ENCODE data around the gene IRF2BPL. TPM values are rescaled to one million over a fixed set of nuclear protein-coding genes. Genes with fewer than 3 reads are reported as not detected.

Gene IRF2BPL
- total RNA-seq, 1 donor from 2014 or later, result 51.9 TPM

- DNase-seq (ENCODE audit: low spot score), result no peak
Observed at GRCh38 chr14:77055306-77055705, 26.8 kb upstream of the IRF2BPL start.

DNA sequence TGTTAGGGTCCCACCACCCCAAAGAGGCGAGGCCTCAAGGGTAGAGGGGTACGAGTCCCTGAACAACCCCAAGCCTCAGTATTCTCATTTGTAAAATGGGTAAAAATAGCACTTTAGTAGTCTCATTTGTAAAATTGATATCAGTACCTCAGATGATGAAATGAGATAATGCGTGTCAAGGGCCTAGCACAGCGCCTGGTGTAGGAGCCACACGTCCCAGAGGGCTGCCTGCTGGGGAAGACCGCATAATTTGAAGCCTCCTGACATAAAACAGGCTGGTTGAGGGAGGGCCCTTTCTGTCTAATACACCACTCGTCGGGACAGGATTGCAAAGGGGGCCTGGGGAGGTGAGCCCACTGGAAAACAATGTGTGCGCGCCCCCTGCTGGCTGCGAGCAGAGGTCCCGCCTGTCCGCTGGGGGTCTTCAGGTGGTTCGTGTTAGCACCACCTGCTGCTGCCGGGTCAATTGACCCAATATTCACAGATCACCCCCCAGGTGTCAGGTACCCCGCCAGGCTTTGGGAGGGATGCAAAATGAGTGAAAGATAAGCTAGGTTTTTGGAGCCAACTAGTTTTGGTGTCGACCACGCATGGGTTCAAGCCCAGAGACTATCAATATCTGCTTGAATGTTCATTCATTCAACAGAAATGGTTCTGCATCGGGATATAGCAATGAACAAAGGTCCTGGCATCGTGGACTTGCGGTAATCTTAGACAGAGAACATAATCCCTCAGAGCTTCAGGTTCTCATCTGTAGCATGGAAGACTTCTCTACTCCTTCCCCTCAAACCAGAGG is 24.7 kb upstream of the IRF2BPL start:
- DNase-seq (ENCODE audit: low spot score), result no peak

GRCh38 chr14:77052281-77053044 is 24.0 kb upstream of the IRF2BPL start:
- DNase-seq (ENCODE audit: low spot score), result no peak

DNA sequence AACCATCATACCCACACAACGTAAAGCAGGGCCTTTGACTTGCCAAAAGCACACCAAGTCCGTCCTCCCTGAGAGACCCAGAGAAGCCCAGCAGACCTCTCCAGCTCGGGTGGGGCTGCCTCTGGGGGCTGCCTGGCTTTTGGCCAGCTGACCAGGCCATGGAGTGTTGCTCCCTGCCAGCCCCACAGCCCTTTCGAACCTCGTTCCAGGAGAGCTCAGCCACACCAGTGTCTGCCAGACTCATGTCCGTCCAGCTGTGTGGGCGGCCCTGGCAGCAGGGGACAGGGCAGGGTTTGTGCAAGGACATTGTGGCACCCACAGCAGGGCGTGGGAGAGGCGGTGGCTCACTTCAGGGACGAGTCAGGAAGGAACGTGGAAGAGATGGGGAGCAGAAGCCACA is 22.6 kb upstream of the IRF2BPL start:
- no peak for DNase-seq (ENCODE audit: low spot score)

- DNase-seq (ENCODE audit: low spot score), result no peak
Observed at GRCh38 chr14:77046721-77047120, 18.2 kb upstream of the IRF2BPL start.

DNA sequence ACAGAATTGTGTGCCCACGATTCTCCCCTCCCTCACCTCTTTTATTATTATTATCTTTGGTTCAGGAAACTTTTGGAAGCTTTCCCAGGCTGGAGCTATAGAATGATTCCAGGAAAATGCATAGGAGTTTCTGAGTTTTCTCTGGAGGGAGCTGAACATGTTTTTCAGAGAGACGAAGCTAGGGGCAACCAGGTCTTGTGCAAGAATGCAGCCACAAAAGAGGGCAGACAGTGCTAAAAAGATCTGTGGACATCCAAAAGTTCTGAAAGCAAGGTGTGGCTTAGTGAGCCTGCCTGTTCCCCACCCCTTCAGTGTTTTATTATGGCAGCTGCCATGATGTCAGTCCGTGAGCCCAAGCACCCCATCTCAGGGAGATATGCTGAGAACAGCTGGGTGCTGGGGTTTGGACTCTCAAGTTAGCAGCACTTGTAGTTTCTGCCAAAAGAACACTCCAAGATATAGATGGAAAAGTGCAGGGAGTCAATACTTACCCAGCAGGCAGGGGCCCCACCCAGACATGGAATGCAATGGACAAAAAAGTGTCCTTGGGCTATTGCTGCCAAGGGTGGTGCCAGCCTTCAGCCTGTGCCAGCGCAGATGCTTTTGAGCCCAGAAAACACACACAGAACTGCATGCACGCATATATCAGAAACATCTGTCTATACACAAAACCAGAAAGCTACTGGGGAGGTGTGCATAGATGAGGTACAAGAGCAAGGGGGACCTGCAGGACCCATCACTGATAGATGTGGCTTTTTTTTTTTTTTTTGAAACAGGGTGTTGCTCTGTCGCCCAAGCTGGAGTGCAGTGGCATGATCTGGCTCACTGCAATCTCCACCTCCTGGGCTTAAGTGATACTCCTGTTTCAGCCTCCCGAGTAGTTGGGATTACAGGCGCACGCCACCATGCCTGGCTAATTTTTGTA is 17.0 kb upstream of the IRF2BPL start:
- DNase-seq (ENCODE audit: low spot score), result no peak

DNA sequence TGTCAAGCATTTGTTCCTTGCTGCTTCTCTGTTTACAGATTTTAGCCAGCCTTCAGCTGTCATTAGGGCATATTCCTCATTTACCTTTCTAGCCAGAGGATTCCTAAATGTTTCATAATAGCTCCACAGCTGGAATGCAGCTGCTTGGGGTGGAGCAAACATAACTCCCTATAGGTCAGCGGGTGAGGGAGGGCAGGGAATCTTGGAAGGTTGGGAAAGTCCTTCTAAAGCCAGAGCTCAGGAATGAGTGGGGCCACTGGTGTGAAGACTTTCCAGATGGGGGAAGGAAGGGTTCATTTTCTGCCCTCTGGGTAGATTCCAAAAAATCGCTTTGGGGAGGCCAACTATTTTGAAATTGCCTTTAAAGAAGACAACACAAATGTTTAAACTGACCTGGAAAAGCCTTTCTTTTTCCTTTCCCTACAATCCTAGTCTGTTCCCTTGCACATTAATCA is 16.3 kb upstream of the IRF2BPL start:
- no peak for DNase-seq (ENCODE audit: low spot score)

- DNase-seq (ENCODE audit: low spot score), result no peak
Observed at GRCh38 chr14:77043984-77044485, 15.5 kb upstream of the IRF2BPL start.

DNA sequence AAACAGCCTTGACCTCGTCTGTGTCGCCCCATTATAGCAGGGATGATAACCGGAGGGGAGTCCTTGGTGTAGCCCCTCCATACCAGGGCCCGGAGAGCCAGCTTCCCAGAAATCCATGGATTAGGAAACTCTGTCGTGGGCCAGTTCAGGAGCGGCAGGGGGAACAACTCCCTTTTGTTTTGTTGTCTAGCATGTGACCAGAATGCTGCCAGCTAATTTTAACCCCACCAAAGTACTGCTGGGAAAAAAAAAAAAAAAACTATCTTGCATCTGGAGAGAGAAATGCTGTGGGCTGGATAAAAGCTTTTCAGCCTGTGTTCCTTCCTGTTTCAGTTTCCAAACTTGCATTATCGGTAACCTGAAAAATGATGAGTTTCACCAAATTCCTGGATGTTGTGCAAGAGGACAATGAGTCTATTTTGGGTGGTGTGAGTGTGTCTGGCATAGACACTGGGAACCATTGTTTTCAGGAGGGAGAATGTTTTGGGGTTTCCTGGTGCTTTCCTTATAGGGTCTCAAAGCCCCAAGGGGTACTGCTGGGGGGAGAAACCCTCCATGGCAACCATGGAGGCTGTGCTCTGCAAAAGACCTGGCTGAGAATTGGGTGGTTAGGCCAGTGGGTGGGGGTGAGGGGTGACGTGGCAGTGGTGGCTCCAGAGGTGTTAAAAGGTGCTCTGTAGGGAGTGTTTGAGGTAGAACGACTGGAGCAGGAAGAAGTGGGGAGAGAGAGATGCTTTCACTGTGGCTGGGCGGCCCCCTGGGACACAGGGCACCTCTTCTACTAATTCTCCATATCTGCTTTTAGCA is 14.9 kb upstream of the IRF2BPL start:
- no peak for DNase-seq (ENCODE audit: low spot score)

DNA sequence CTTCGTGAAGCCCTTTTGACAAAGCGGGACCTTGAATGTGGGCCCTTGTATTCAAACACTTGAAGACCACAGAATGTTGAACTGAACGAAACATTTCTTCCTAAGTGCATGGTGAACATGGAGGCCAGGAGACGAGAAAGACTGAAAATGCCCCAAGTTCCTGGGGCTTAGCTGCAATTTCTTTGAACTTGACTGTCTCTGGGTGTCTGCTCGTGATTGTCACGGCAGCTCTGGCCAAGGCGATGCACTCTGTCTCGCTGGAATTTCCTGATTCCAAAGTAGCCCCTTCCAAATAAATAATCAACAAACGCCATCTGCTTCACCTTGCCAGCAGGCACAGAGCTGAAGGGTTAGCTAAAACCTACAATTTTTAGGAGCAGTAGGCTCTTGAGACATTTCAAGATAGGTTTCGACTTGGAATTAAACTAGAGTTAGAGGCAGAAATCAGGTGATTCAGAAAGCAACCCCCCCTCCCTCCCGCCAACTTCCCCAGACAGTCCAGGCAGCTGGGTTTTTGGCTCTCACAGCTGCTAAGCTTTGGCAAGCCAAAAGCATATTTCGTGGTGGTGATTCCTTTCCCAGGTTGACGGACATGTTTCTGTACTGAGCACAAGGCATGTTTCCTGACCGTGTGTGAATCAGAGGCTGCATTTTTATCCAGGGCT is 13.5 kb upstream of the IRF2BPL start:
- no peak for DNase-seq (ENCODE audit: low spot score)

GRCh38 chr14:77040741-77041653 is 12.5 kb upstream of the IRF2BPL start:
- DNase-seq (ENCODE audit: low spot score), result no peak

GRCh38 chr14:77040059-77040740 is 11.7 kb upstream of the IRF2BPL start:
- peak; percentile 100 for DNase-seq (ENCODE audit: low spot score)

DNA sequence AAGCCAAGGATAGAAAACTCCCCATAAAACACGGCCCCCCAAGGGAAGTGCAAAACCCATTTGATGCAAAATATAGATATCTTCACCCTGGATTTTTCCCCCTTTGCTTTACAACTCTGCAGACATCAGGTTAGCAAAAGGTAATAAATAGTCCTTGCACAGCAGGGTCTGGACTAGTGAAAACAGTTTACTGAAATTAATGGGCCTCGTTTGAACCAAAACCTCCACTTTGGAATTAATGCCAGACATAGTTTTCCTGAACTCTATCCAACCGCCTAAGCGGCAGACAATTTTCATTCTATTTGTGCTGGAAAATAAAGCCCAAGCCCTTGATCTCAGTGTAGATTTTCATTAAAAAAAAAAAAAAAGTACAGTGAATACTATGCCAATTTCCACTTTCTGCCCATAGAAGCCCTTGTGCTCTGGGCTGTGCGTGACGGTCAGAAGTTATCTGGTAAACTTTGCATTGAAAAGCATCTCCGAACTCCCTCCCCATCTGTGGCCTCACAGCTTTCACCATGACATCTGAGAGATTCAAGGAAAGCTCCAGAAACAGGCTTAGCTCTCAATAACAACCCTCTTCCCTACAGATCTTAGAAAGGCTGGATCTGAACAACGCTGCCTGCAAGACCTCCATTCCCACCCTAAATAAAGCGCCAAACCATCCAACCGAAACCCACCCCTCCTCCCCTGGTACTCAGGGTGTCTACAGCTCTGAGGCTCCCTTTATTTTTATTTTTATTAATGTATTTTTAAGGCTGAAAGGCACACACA is 11.0 kb upstream of the IRF2BPL start:
- no peak for DNase-seq (ENCODE audit: low spot score)

DNA sequence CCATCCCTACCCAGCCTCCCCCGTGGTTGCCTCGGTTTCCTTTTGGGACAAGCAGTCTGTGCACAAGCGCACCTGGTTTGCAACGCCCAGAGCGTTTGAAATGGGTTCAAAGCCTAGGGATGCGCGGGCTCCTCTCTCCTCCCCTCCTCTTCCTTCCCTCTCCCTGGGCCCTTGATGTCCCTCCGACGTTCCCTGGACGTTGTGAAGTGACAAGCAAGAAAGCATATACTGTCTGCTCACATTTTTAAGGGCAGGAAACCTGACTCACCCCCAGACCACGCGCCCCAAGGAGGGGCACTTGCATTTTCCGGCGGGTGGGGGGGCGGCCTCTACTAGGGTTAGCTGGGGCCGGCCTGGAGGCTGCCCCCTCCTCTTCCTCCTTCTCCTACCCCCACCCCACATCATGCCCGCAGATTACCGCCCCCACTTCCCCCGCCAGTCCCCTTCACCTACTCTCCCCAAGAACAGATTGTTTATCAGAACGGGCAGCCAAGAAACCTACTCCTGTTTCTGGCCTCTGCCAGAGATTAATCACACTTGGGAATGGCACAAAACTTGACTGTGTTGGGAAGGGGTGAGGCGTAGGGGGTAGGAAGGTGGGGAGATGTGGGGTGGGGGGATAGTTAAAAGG is 9.5 kb upstream of the IRF2BPL start:
- no peak for DNase-seq (ENCODE audit: low spot score)

DNA sequence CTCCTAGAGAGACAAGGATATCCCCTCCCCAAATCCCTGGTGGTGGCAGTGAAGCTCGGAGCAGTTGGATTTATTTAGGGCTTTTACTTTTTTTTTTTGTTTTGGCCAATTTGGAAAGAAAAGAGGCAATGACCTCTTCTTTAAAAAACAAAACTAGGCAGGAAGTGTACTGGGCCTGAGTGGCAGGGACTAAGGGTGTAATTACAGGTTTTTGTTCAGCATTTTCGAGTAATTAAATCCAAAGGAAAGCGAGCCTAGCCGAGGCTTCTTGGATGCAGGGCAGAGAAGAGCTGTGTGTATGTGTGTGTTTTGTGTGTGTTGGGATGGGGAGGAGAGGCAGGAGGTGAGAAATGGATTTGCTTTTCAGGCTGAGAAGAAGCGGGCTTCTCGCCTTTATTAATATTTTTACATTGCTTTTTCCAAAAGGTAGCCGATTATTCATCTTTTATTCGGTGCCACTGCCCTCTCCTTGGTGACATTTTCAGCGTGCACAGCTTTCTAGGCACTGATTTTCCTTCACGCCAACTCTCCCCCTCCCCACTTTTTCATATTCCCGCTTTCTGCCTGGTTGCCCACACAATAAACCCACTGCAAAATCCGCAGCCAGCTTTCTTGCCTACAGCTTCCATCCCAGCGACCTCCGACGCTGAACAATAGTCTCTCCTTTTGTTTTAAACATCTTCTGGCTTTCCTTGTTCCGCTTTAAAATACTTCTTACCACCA is 8.9 kb upstream of the IRF2BPL start:
- no peak for DNase-seq (ENCODE audit: low spot score)
